GM21528 (cell line): Measurements from ENCODE around the gene TPST1.
"Not testable (repeated sequence)": the region's sequence is repeated elsewhere in the genome, so short reads cannot be mapped to it uniquely, and the experiment has no call there.

Source experiments
- ATAC-seq: cut with Tn5 transposase; IDR thresholded peaks from one replicate; pipeline ENCODE4 v1.9.1; 2021; ENCODE audit warnings: mild to moderate bottlenecking, moderate library complexity; ENCODE audit not compliant: unreplicated experiment, low FRiP score

Gene TPST1

GRCh38 chr7:66324985-66325384 is 119.9 kb downstream of the TPST1 start:
- not testable (repeated sequence) for ATAC-seq

GRCh38 chr7:66326501-66327215 is 121.5 kb downstream of the TPST1 start:
- ATAC-seq = no peak

- no peak for ATAC-seq
Observed at GRCh38 chr7:66330961-66331360, 125.8 kb downstream of the TPST1 start.

GRCh38 chr7:66331883-66332282 is 126.7 kb downstream of the TPST1 start:
- ATAC-seq = no peak

- ATAC-seq = no peak
Observed at GRCh38 chr7:66333443-66333842, 128.3 kb downstream of the TPST1 start.

- ATAC-seq = no peak
Observed at GRCh38 chr7:66335318-66335717, 130.2 kb downstream of the TPST1 start.

GRCh38 chr7:66336760-66337159 is 131.6 kb downstream of the TPST1 start:
- no peak for ATAC-seq

GRCh38 chr7:66339141-66339540 is 134.0 kb downstream of the TPST1 start:
- ATAC-seq = no peak

- no peak for ATAC-seq
Observed at GRCh38 chr7:66344166-66344565, 139.0 kb downstream of the TPST1 start.

- no peak for ATAC-seq
Observed at GRCh38 chr7:66348531-66348930, 143.4 kb downstream of the TPST1 start.

GRCh38 chr7:66348959-66349358 is 143.8 kb downstream of the TPST1 start:
- no peak for ATAC-seq

GRCh38 chr7:66352071-66352470 is 146.9 kb downstream of the TPST1 start:
- no peak for ATAC-seq

GRCh38 chr7:66353547-66353946 is 148.4 kb downstream of the TPST1 start:
- no peak for ATAC-seq

GRCh38 chr7:66355756-66356155 is 150.6 kb downstream of the TPST1 start:
- no peak for ATAC-seq

GRCh38 chr7:66356277-66356721 is 151.2 kb downstream of the TPST1 start:
- ATAC-seq = no peak

GRCh38 chr7:66357087-66357486 is 152.0 kb downstream of the TPST1 start:
- no peak for ATAC-seq

GRCh38 chr7:66359656-66360211 is 154.6 kb downstream of the TPST1 start:
- no peak for ATAC-seq

GRCh38 chr7:66362136-66362535 is 157.0 kb downstream of the TPST1 start:
- no peak for ATAC-seq

- ATAC-seq = no peak
Observed at GRCh38 chr7:66363635-66364034, 158.5 kb downstream of the TPST1 start.

- ATAC-seq = not testable (repeated sequence)
Observed at GRCh38 chr7:66365031-66365430, 159.9 kb downstream of the TPST1 start.

GRCh38 chr7:66371096-66371824 is 166.1 kb downstream of the TPST1 start:
- no peak for ATAC-seq
